ENCODE results near the gene UBXN2A.

The UBXN2A gene

GRCh38 chr2:23939987-23940717, at the start of gene UBXN2A:
UBXN2A (plus strand) TSS chr2:23940463; CDS start chr2:23958315, 17,852 bp downstream.
- no peak for TF ChIP-seq CTCF (IDR thresholded peaks at IDR 0.05; ENCODE audit: low read depth, low read length)
- peak within 1 kb of the TSS; percentile 62 to 77 for H3K4me3 ChIP-seq (replicated peaks in 1 of 2; ENCODE audit: low read depth in 2 of 2, low read length in 2 of 2)
- DNase-seq (ENCODE audit: low read depth in 2 of 2): peak; percentile 73 to 85

- no peak for TF ChIP-seq CTCF (IDR thresholded peaks at IDR 0.05; ENCODE audit: low read depth, low read length)
- H3K4me3 ChIP-seq (replicated peaks in 1 of 2; ENCODE audit: low read depth in 2 of 2, low read length in 2 of 2): no peak overlapping the region
These were observed 40.1 kb upstream of the UBXN2A start for GRCh38 chr2:23900133-23900532.

GRCh38 chr2:23900541-23901322, 39.5 kb upstream of the UBXN2A start:
- H3K4me3 ChIP-seq (replicated peaks in 1 of 2; ENCODE audit: low read depth in 2 of 2, low read length in 2 of 2): peak overlapping the region in 1 of 2 donors; percentile 1
- DNase-seq (ENCODE audit: low read depth in 2 of 2): peak; percentile 77 to 91
- no peak for TF ChIP-seq CTCF (IDR thresholded peaks at IDR 0.05; ENCODE audit: low read depth, low read length)

More at GRCh38 chr2:23900133-23900532, 40.1 kb upstream of the UBXN2A start:
- DNase-seq (ENCODE audit: low read depth in 2 of 2): no peak

- peak in 1 of 2 donors; percentile 67 for DNase-seq (ENCODE audit: low read depth in 2 of 2)
- no peak for TF ChIP-seq CTCF (IDR thresholded peaks at IDR 0.05; ENCODE audit: low read depth, low read length)
These were observed 38.1 kb upstream of the UBXN2A start for GRCh38 chr2:23901966-23902846.

GRCh38 chr2:23903034-23903433, 37.2 kb upstream of the UBXN2A start:
- TF ChIP-seq CTCF (IDR thresholded peaks at IDR 0.05; ENCODE audit: low read depth, low read length): no peak
- no peak for DNase-seq (ENCODE audit: low read depth in 2 of 2)

More at GRCh38 chr2:23901966-23902846, 38.1 kb upstream of the UBXN2A start:
- H3K4me3 ChIP-seq (replicated peaks in 1 of 2; ENCODE audit: low read depth in 2 of 2, low read length in 2 of 2): no peak overlapping the region

GRCh38 chr2:23904215-23904614, 36.0 kb upstream of the UBXN2A start:
- TF ChIP-seq CTCF (IDR thresholded peaks at IDR 0.05; ENCODE audit: low read depth, low read length): no peak
- H3K4me3 ChIP-seq (replicated peaks in 1 of 2; ENCODE audit: low read depth in 2 of 2, low read length in 2 of 2): no peak overlapping the region
- no peak for DNase-seq (ENCODE audit: low read depth in 2 of 2)

More at GRCh38 chr2:23903034-23903433, 37.2 kb upstream of the UBXN2A start:
- no peak overlapping the region for H3K4me3 ChIP-seq (replicated peaks in 1 of 2; ENCODE audit: low read depth in 2 of 2, low read length in 2 of 2)

Measured in cardiac fibroblast (primary cell).